HepG2 (cell line): ENCODE data around the gene SH3TC2. TPM values are rescaled to one million over a fixed set of nuclear protein-coding genes. Genes with fewer than 3 reads are reported as not detected.

Experiments used
- ATAC-seq: fragments of 200-7000 bp; cut with Tn5 transposase; 3 replicates; pipeline ENCODE4 v1.9.1; 2020; ENCODE audit warnings: mild to moderate bottlenecking, moderate library complexity
- BruUV-seq: library from RNA; stranded (reverse); fragments of 400-500 nt; replicated peaks from 2 replicates; lab custom pipeline; 2021; lab: Mats Ljungman, UMichigan
- CTCF ChIA-PET: fragments of 300-600 bp; formaldehyde crosslinking; extraction: SDS; loops from one replicate; lab custom pipeline; 2021; ENCODE audit warnings: low total read pairs, inconsistent platforms, low intra/inter-chr PET ratio; lab: Yijun Ruan, JAX
- POLR2A ChIA-PET: fragments of 350-600 bp; sonication (Branson Sonifier 250); formaldehyde crosslinking; loops from one replicate; lab custom pipeline; 2020; ENCODE audit warnings: antibody characterized with exemption, inconsistent platforms; lab: Yijun Ruan, JAX
- DNase-seq: peaks from one replicate; pipeline ENCODE4 v3.0.0-alpha.2; 2015; ENCODE audit warnings: low spot score
- FAIRE-seq: peaks from 3 replicates; lab custom pipeline; 2011; peaks lifted over from hg19 to GRCh38; lab: Jason Lieb, UNC
- H2AFZ ChIP-seq: one replicate; pipeline ENCODE4 v1.6.1; 2011; ENCODE audit warnings: low read length, inconsistent platforms
- H3K27ac ChIP-seq: fragments of 300-600 bp; 3 replicates; pipeline ENCODE4 v1.8.0; 2011; ENCODE audit warnings: mixed run types, mild to moderate bottlenecking, mixed read lengths, low read length, inconsistent platforms; ENCODE audit not compliant: insufficient read depth; ENCODE audit errors: extremely low read length
- H3K27me3 ChIP-seq, 2 experiments: fragments of 200-600 bp in 1 of 2; 2 replicates in 1 of 2; 3 replicates in 1 of 2; pipeline versions ENCODE4 v1.6.0 to v1.8.0; 2011; ENCODE audit warnings: low read length in 2 of 2, mild to moderate bottlenecking in 2 of 2, moderate library complexity in 2 of 2, inconsistent platforms in 1 of 2; ENCODE audit not compliant: insufficient read depth in 2 of 2, control insufficient read depth in 1 of 2
- H3K36me3 ChIP-seq, 2 experiments: fragments of 200-600 bp in 1 of 2; replicated peaks in 1 of 2; 2 replicates in 1 of 2; 3 replicates in 1 of 2; pipeline versions ENCODE4 v1.5.1 to v1.8.0; 2011; ENCODE audit warnings: low read length in 2 of 2, inconsistent platforms in 1 of 2; ENCODE audit not compliant: insufficient read depth in 2 of 2, control insufficient read depth in 1 of 2
- H3K4me1 ChIP-seq: 2 replicates; pipeline ENCODE4 v1.5.1; 2012; ENCODE audit warnings: low read length, inconsistent platforms; ENCODE audit not compliant: insufficient read depth
- H3K4me2 ChIP-seq: 2 replicates; pipeline ENCODE4 v1.6.0; 2011; ENCODE audit warnings: low read depth, low read length, inconsistent platforms
- H3K4me3 ChIP-seq, 3 experiments: fragments of 200-600 bp in 1 of 3; sonication (generic), shearing (Covaris generic) in 1 of 3; replicated peaks in 1 of 3; 2 replicates each; pipeline ENCODE4 v1.5.1; 2011 to 2016; ENCODE audit warnings: low read length in 3 of 3, inconsistent platforms in 2 of 3, low read depth in 2 of 3, mild to moderate bottlenecking in 2 of 3, control low read depth in 1 of 3, mixed read lengths in 1 of 3; ENCODE audit not compliant: insufficient read depth in 1 of 3
- H3K79me2 ChIP-seq: one replicate; pipeline ENCODE4 v1.6.1; 2011; ENCODE audit warnings: low read length, inconsistent platforms; ENCODE audit not compliant: insufficient read depth
- H3K9ac ChIP-seq: 2 replicates; pipeline ENCODE4 v1.6.0; 2011; ENCODE audit warnings: mild to moderate bottlenecking, low read depth, low read length, inconsistent platforms; ENCODE audit not compliant: insufficient read depth
- H3K9me3 ChIP-seq: 2 replicates; pipeline ENCODE4 v1.5.1; 2012; ENCODE audit warnings: mild to moderate bottlenecking, low read length
- H4K20me1 ChIP-seq: 2 replicates; pipeline ENCODE4 v1.6.0; 2011; ENCODE audit warnings: inconsistent platforms, mild to moderate bottlenecking, low read length, moderate library complexity; ENCODE audit not compliant: insufficient read depth
- DNMT3B ChIP-seq: conservative IDR thresholded peaks from 2 replicates; pipeline ENCODE4 v1.6.1; 2016; ENCODE audit warnings: missing biosample characterization, control low read depth
- HMGXB4 ChIP-seq, 2 experiments: sonication (generic) in 1 of 2; formaldehyde crosslinking in 1 of 2; IDR thresholded peaks; 2 replicates each; pipeline versions ENCODE4 v1.4.0 to v1.6.1; 2018 to 2020; ENCODE audit warnings: missing genetic modification reagents in 2 of 2, borderline replicate concordance in 1 of 2, low read depth in 1 of 2, mild to moderate bottlenecking in 1 of 2, missing biosample characterization in 1 of 2
- SKIL ChIP-seq: sonication (generic); formaldehyde crosslinking; IDR thresholded peaks from 2 replicates; pipeline ENCODE4 v1.8.0; 2022; ENCODE audit warnings: missing genetic modification reagents, mild to moderate bottlenecking, moderate library complexity, borderline replicate concordance
- SYNCRIP ChIP-seq: fragments of 200-400 bp; formaldehyde crosslinking; IDR thresholded peaks from 2 replicates; pipeline ENCODE4 v1.6.1; 2018; ENCODE audit warnings: mild to moderate bottlenecking, low read depth, low read length; ENCODE audit not compliant: insufficient read depth
- ZFP90 ChIP-seq: sonication (generic); formaldehyde crosslinking; IDR thresholded peaks from 2 replicates; pipeline ENCODE4 v1.8.0; 2022; ENCODE audit warnings: missing genetic modification reagents, mild to moderate bottlenecking, inconsistent platforms, borderline replicate concordance
- ZNF407 ChIP-seq: sonication (generic); formaldehyde crosslinking; IDR thresholded peaks from one replicate; pipeline ENCODE4 v1.5.1; 2020; ENCODE audit warnings: mild to moderate bottlenecking, missing genetic modification reagents; ENCODE audit errors: not compliant biosample characterization
- WGBS: methylation state at CpG from one replicate; pipeline ENCODE4 v1.1.6; 2017; ENCODE audit warnings: low lambda C conversion rate; 5-methylcytosine and 5-hydroxymethylcytosine counted together
- in situ Hi-C: cut with HindIII; loops from 2 replicates; pipeline ENCODE4 v1.10.0; 2017; ENCODE audit warnings: low pct_unique_long_range_greater_than_20kb; ENCODE audit not compliant: extremely low pct_ligation_motif_present
- intact Hi-C: fragments of 100-400 bp; cut with micrococcal nuclease; formaldehyde crosslinking; loops from one replicate; pipeline ENCODE4 v1.10.0; 2022; ENCODE audit not compliant: unreplicated experiment
- polyA plus RNA-seq, 8 experiments: library from polyadenylated mRNA; depleted of rRNA in 3 of 8; stranded (reverse) in 7 of 8; unstranded in 1 of 8; fragments of >200 nt; fragmentation: Illumina TruSeq in 4 of 8; extraction: Trizol in 4 of 8; gene quantifications; 2 replicates each; pipeline versions ENCODE4 v1.2.1 to v1.2.3, GENCODE V29; 2011 to 2016; ENCODE audit warnings: low read depth in 4 of 8, missing spikeins in 1 of 8, mixed read lengths in 1 of 8; ENCODE audit not compliant: insufficient read depth in 1 of 8
- total RNA-seq, 5 experiments: library from RNA; depleted of rRNA; stranded (reverse); fragments of >200 nt; fragmentation: Illumina TruSeq; extraction: Trizol; gene quantifications; 2 replicates each; pipeline ENCODE4 v1.2.3, GENCODE V29; 2016; ENCODE audit warnings: low read depth in 1 of 5

SH3TC2 gene
- total and polyA plus RNA-seq, 2 of the 13 experiments (the other 11 are each of a cell fraction or from before 2014, with no cell fraction given) = 0.34 to 0.71 TPM

GRCh38 chr5:149048811-149049210 is 14.1 kb downstream of the SH3TC2 start:
- H2AFZ ChIP-seq = no peak overlapping the region
- WGBS = 34% methylated on average over 4 of the region's 4 CpGs
- no peak for DNase-seq
- H3K27ac ChIP-seq = no peak overlapping the region
- in situ Hi-C loops (no loop called here), intact Hi-C loops (no loop called here)
- FAIRE-seq = no peak
- H3K79me2 ChIP-seq = no peaks in the 10 kb centered on the region
- H3K4me3 ChIP-seq = no peak overlapping the region
- no peak for ATAC-seq
- no peaks in the 10 kb centered on the region for H3K36me3 ChIP-seq
- ChIA-PET CTCF (no interaction called here), POLR2A (no interaction called here)
- no TSS peak for BruUV-seq
- H3K9me3 ChIP-seq = no peaks in the 10 kb centered on the region
- peaks cover 21% of the 10 kb centered on the region for H3K4me1 ChIP-seq
- H3K27me3 ChIP-seq = no peaks in the 10 kb centered on the region
- TF ChIP-seq ZNF407 (no peak), HMGXB4 (CRISPR knock-in tag; IDR thresholded peaks at IDR 0.05; ENCODE audit: borderline replicate concordance in 1 of 2, low read depth in 1 of 2) (no peak), SKIL (CRISPR knock-in tag) (no peak), ZFP90 (CRISPR knock-in tag) (no peak), SYNCRIP (no peak), DNMT3B (CRISPR knock-in tag) (no peak)
- H4K20me1 ChIP-seq = no peaks in the 10 kb centered on the region
- H3K4me2 ChIP-seq = no peak overlapping the region
- no peak overlapping the region for H3K9ac ChIP-seq
